ENCODE data around the gene STAMBPL1. TPM values are rescaled to one million over a fixed set of nuclear protein-coding genes. Genes with fewer than 3 reads are reported as not detected.

STAMBPL1 gene
- total RNA-seq, 1 experiment from 2014 or later: 17.1 TPM

- H3K4me1 ChIP-seq (replicated peaks): 0 out of 2 replicates have a peak, but pooled peaks cover 4% of the 10 kb centered on the region
- DNase-seq (ENCODE audit: low read depth in 1 of 2, low spot score in 2 of 2): no peak
- H3K27me3 ChIP-seq (replicated peaks): no peaks in the 10 kb centered on the region
- no peaks in the 10 kb centered on the region for H3K9me3 ChIP-seq (replicated peaks)
- peaks cover 44% of the 10 kb centered on the region for H3K36me3 ChIP-seq
- no peak overlapping the region for H3K4me3 ChIP-seq
- H3K27ac ChIP-seq: no peak overlapping the region
Observed at GRCh38 chr10:88908194-88908593, 28.1 kb downstream of the STAMBPL1 start.

GRCh38 chr10:88911116-88911515 lies 31.1 kb downstream of the STAMBPL1 start:
- no peak for DNase-seq (ENCODE audit: low read depth in 1 of 2, low spot score in 2 of 2)

GRCh38 chr10:88911851-88912250 lies 31.8 kb downstream of the STAMBPL1 start:
- Histone ChIP-seq H3K4me3 (no peak overlapping the region), H3K9me3 (replicated peaks) (no peaks in the 10 kb centered on the region), H3K27me3 (replicated peaks) (no peaks in the 10 kb centered on the region), H3K27ac (no peak overlapping the region), H3K36me3 (peaks cover 32% of the 10 kb centered on the region), H3K4me1 (replicated peaks) (no peaks in the 10 kb centered on the region)
- DNase-seq (ENCODE audit: low read depth in 1 of 2, low spot score in 2 of 2): no peak

More at GRCh38 chr10:88911116-88911515, 31.1 kb downstream of the STAMBPL1 start:
- Histone ChIP-seq H3K4me1 (replicated peaks) (no peaks in the 10 kb centered on the region), H3K4me3 (no peak overlapping the region), H3K36me3 (peaks cover 36% of the 10 kb centered on the region), H3K27me3 (replicated peaks) (no peaks in the 10 kb centered on the region), H3K27ac (no peak overlapping the region), H3K9me3 (replicated peaks) (no peaks in the 10 kb centered on the region)

DNA sequence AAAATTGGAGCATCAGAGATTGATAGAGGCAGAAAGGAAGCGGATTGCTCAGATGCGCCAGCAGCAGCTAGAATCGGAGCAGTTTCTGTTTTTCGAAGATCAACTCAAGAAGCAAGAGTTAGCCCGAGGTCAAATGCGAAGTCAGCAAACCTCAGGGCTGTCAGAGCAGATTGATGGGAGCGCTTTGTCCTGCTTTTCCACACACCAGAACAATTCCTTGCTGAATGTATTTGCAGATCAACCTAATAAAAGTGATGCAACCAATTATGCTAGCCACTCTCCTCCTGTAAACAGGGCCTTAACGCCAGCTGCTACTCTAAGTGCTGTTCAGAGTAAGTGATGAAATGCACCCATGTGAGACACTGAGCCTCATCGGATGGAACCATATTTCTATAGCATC lies 33.1 kb downstream of the STAMBPL1 start:
- H3K36me3 ChIP-seq: peaks cover 35% of the 10 kb centered on the region
- DNase-seq (ENCODE audit: low read depth in 1 of 2, low spot score in 2 of 2): no peak
- no peak overlapping the region for H3K4me3 ChIP-seq
- no peak overlapping the region for H3K27ac ChIP-seq
- H3K4me1 ChIP-seq (replicated peaks): no peaks in the 10 kb centered on the region
- H3K27me3 ChIP-seq (replicated peaks): no peaks in the 10 kb centered on the region
- H3K9me3 ChIP-seq (replicated peaks): no peaks in the 10 kb centered on the region

DNA sequence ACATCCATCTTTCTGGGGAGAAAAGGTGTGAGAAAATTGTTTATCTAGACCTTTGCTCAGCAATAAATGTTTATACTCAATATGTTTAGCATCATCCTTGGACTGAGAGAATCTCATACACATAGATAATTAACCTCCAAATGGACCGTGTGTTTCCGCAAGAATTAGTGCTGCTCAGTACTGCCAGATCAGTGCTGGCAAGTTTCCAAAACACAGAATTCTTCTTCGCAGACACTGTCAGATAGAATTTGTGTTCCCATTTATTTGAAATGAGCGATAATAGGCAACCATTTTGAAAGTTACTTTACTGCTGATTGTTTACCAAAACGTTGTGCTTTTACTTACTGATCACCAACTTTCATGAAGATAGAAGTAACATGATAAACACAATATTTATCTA lies 33.7 kb downstream of the STAMBPL1 start:
- peaks cover 33% of the 10 kb centered on the region for H3K36me3 ChIP-seq
- H3K27ac ChIP-seq: no peak overlapping the region
- H3K9me3 ChIP-seq (replicated peaks): no peaks in the 10 kb centered on the region
- no peaks in the 10 kb centered on the region for H3K4me1 ChIP-seq (replicated peaks)
- no peaks in the 10 kb centered on the region for H3K27me3 ChIP-seq (replicated peaks)
- H3K4me3 ChIP-seq: no peak overlapping the region
- no peak for DNase-seq (ENCODE audit: low read depth in 1 of 2, low spot score in 2 of 2)

DNA sequence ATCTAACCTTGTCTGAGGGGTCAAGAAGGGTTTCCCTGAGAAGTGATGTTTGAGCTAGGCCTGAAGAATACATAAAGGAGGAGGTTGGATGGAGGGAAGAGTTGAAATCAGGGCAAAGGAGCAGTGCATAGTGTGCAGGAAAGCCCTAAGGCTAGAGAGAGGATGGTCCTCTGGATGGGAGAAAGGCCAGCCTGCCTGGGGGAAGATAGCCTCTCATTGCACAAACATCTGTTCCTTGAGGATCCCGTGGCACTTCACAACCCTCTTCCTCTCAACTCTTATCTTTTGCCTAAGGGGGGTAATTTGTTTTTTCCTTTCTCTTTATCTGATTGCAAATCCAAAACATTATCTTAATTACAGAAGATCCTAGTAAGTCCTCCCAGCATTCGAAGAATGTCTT lies 35.7 kb downstream of the STAMBPL1 start:
- no peak overlapping the region for H3K4me3 ChIP-seq
- no peaks in the 10 kb centered on the region for H3K27me3 ChIP-seq (replicated peaks)
- no peak overlapping the region for H3K27ac ChIP-seq
- H3K9me3 ChIP-seq (replicated peaks): no peaks in the 10 kb centered on the region
- no peak for DNase-seq (ENCODE audit: low read depth in 1 of 2, low spot score in 2 of 2)
- no peaks in the 10 kb centered on the region for H3K4me1 ChIP-seq (replicated peaks)
- H3K36me3 ChIP-seq: peaks cover 35% of the 10 kb centered on the region

GRCh38 chr10:88916231-88916630 lies 36.2 kb downstream of the STAMBPL1 start:
- Histone ChIP-seq H3K27me3 (replicated peaks) (no peaks in the 10 kb centered on the region), H3K4me1 (replicated peaks) (no peaks in the 10 kb centered on the region), H3K27ac (no peak overlapping the region), H3K36me3 (peaks cover 32% of the 10 kb centered on the region), H3K4me3 (no peak overlapping the region), H3K9me3 (replicated peaks) (no peaks in the 10 kb centered on the region)
- no peak for DNase-seq (ENCODE audit: low read depth in 1 of 2, low spot score in 2 of 2)

GRCh38 chr10:88916986-88917385 lies 36.9 kb downstream of the STAMBPL1 start:
- no peak overlapping the region for H3K27ac ChIP-seq
- no peak overlapping the region for H3K4me3 ChIP-seq
- peaks cover 26% of the 10 kb centered on the region for H3K36me3 ChIP-seq
- H3K4me1 ChIP-seq (replicated peaks): no peaks in the 10 kb centered on the region
- no peaks in the 10 kb centered on the region for H3K9me3 ChIP-seq (replicated peaks)
- no peaks in the 10 kb centered on the region for H3K27me3 ChIP-seq (replicated peaks)
- no peak for DNase-seq (ENCODE audit: low read depth in 1 of 2, low spot score in 2 of 2)

- H3K27me3 ChIP-seq (replicated peaks): no peaks in the 10 kb centered on the region
- no peak for DNase-seq (ENCODE audit: low read depth in 1 of 2, low spot score in 2 of 2)
- no peak overlapping the region for H3K27ac ChIP-seq
- peaks cover 27% of the 10 kb centered on the region for H3K36me3 ChIP-seq
- no peaks in the 10 kb centered on the region for H3K4me1 ChIP-seq (replicated peaks)
- no peaks in the 10 kb centered on the region for H3K9me3 ChIP-seq (replicated peaks)
- no peak overlapping the region for H3K4me3 ChIP-seq
Observed at GRCh38 chr10:88918191-88918905, 38.3 kb downstream of the STAMBPL1 start.

DNA sequence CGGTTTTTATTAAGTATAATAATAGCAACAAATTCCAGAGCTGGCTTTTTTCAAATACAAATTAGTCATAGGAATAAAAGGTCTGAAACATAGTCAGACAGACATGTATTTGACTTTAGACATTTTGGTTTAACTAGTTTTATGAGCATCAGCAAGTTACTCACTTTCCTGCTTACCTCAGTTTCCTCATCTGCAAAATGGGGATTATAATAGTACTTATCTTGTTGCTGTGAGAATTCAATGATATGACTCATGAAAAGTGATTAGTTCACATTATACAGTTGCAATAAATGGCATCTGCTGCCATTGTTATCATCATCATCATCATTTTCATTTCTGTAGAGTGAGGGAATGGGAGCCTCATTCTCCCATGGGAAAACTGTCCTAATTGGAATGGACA lies 39.0 kb downstream of the STAMBPL1 start:
- Histone ChIP-seq H3K27ac (no peak overlapping the region), H3K36me3 (peaks cover 24% of the 10 kb centered on the region), H3K9me3 (replicated peaks) (no peaks in the 10 kb centered on the region), H3K4me1 (replicated peaks) (no peaks in the 10 kb centered on the region), H3K4me3 (no peak overlapping the region), H3K27me3 (replicated peaks) (no peaks in the 10 kb centered on the region)
- DNase-seq (ENCODE audit: low read depth in 1 of 2, low spot score in 2 of 2): no peak

DNA sequence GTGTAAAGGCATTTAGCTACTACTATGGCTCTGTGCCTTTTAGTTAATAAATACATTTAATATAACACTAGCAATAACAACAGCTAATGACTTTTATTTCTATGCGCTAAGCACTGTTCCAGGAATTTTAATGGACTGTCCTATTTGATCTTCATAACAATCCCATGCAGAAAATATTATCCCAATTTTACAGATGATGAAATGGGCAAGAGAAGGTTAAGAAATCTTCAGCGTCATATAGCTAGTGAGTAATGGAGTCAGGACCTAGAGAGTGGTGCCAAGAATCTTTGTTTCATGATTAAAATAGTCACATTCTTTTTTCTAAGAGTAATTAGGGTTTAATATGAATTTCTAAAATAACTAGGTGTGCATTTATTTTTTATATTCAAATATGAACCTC lies 40.2 kb downstream of the STAMBPL1 start:
- DNase-seq (ENCODE audit: low read depth in 1 of 2, low spot score in 2 of 2): no peak
- Histone ChIP-seq H3K9me3 (replicated peaks) (no peaks in the 10 kb centered on the region), H3K4me3 (no peak overlapping the region), H3K4me1 (replicated peaks) (no peaks in the 10 kb centered on the region), H3K27ac (no peak overlapping the region), H3K36me3 (peaks cover 26% of the 10 kb centered on the region), H3K27me3 (replicated peaks) (no peaks in the 10 kb centered on the region)

- H3K27ac ChIP-seq: no peak overlapping the region
- H3K9me3 ChIP-seq (replicated peaks): no peaks in the 10 kb centered on the region
- DNase-seq (ENCODE audit: low read depth in 1 of 2, low spot score in 2 of 2): no peak
- peaks cover 26% of the 10 kb centered on the region for H3K36me3 ChIP-seq
- H3K4me1 ChIP-seq (replicated peaks): peaks cover 5% of the 10 kb centered on the region
- H3K27me3 ChIP-seq (replicated peaks): no peaks in the 10 kb centered on the region
- H3K4me3 ChIP-seq: no peak overlapping the region
Observed at GRCh38 chr10:88920986-88921593, 41.0 kb downstream of the STAMBPL1 start.

DNA sequence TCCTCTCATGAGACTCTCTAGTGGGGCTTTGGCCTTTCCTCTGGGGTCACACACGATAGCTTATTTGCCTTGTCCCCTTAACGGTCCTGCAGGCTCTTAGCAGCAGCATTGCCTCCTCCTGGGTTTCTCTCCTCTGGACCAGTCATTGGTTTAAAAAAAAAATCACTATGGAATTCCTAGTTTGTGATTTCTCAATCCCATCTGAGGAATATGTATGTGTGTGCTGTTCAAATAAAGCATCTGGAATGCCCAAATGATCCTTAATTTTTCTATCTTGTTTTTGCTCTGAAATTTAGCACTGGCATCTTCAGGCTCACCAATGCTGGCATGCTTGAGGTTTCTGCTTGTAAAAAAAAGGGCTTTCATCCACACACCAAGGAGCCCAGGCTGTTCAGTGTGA lies 42.0 kb downstream of the STAMBPL1 start:
- Histone ChIP-seq H3K27ac (no peak overlapping the region), H3K36me3 (peaks cover 26% of the 10 kb centered on the region), H3K27me3 (replicated peaks) (no peaks in the 10 kb centered on the region), H3K4me3 (no peak overlapping the region), H3K4me1 (replicated peaks) (peaks cover 14% of the 10 kb centered on the region), H3K9me3 (replicated peaks) (no peaks in the 10 kb centered on the region)
- no peak for DNase-seq (ENCODE audit: low read depth in 1 of 2, low spot score in 2 of 2)

- Histone ChIP-seq H3K27ac (no peak overlapping the region), H3K36me3 (peaks cover 14% of the 10 kb centered on the region), H3K9me3 (replicated peaks) (no peaks in the 10 kb centered on the region), H3K4me3 (no peak overlapping the region), H3K4me1 (replicated peaks) (peaks cover 22% of the 10 kb centered on the region), H3K27me3 (replicated peaks) (no peaks in the 10 kb centered on the region)
- DNase-seq (ENCODE audit: low read depth in 1 of 2, low spot score in 2 of 2): no peak
Observed at GRCh38 chr10:88923520-88923919, 43.5 kb downstream of the STAMBPL1 start.
